ENCODE measurements around the gene WNT2B. TPM values are rescaled to one million over a fixed set of nuclear protein-coding genes. Genes with fewer than 3 reads are reported as not detected.

WNT2B gene
- total RNA-seq, 1 donor from 2014 or later, result 18.5 TPM

DNA sequence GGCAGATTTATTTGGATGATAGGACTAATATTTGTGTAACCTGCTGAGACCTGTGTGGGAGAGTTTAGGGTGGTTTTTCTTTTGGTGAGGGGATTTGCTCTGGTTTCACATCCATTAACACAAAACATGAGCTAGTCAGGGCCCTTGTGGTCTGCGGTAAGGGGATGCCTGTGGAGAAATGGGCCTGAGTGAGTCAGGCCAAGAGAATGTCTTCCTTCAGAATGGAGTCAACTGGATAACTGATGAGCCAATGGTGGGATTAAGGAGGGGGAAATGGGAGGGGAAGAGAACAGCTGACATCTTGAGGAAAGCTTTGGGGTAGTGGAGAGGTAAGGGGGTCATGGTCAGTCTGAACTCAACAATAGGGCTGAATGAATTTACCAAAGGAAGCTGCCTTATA is 13.9 kb downstream of the WNT2B start:
- Mint-ChIP-seq H3K27ac (ENCODE audit: unreplicated experiment) (peak overlapping the region; percentile 99), H3K36me3 (ENCODE audit: low read depth, unreplicated experiment) (no peaks in the 10 kb centered on the region), H3K4me1 (ENCODE audit: low read depth, unreplicated experiment) (peaks cover 80% of the 10 kb centered on the region), H3K9me3 (ENCODE audit: unreplicated experiment) (no peaks in the 10 kb centered on the region), H3K27me3 (ENCODE audit: low read depth, unreplicated experiment) (no peaks in the 10 kb centered on the region), H3K4me3 (ENCODE audit: unreplicated experiment) (peak overlapping the region; percentile 72)
- Histone ChIP-seq H3K27me3 (ENCODE audit: insufficient read depth, low read length) (peaks cover 48% of the 10 kb centered on the region), H3K36me3 (ENCODE audit: insufficient read depth, low read length) (no peaks in the 10 kb centered on the region), H3K27ac (ENCODE audit: low read depth, low read length) (peak overlapping the region; percentile 72), H3K9me3 (ENCODE audit: insufficient read depth, low read depth, low read length) (no peaks in the 10 kb centered on the region), H3K9ac (ENCODE audit: low read length) (peak overlapping the region; percentile 61), H3K4me2 (ENCODE audit: low read length) (peak overlapping the region; percentile 56), H4K20me1 (ENCODE audit: insufficient read depth, low read length) (peaks cover 30% of the 10 kb centered on the region), H3K79me2 (ENCODE audit: insufficient read depth, low read length) (no peaks in the 10 kb centered on the region), H2AFZ (ENCODE audit: low read depth, low read length) (no peak overlapping the region), H3K4me1 (ENCODE audit: insufficient read depth, low read length) (peaks cover 44% of the 10 kb centered on the region), H3K4me3 (ENCODE audit: insufficient read depth, low read depth, low read length) (peak overlapping the region; percentile 11)
- no peak for TF ChIP-seq EZH2 (IDR thresholded peaks at IDR 0.05; ENCODE audit: insufficient read depth, low read length)
- TF ChIP-seq, protein P1, sequence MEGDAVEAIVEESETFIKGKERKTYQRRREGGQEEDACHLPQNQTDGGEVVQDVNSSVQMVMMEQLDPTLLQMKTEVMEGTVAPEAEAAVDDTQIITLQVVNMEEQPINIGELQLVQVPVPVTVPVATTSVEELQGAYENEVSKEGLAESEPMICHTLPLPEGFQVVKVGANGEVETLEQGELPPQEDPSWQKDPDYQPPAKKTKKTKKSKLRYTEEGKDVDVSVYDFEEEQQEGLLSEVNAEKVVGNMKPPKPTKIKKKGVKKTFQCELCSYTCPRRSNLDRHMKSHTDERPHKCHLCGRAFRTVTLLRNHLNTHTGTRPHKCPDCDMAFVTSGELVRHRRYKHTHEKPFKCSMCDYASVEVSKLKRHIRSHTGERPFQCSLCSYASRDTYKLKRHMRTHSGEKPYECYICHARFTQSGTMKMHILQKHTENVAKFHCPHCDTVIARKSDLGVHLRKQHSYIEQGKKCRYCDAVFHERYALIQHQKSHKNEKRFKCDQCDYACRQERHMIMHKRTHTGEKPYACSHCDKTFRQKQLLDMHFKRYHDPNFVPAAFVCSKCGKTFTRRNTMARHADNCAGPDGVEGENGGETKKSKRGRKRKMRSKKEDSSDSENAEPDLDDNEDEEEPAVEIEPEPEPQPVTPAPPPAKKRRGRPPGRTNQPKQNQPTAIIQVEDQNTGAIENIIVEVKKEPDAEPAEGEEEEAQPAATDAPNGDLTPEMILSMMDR (IDR thresholded peaks at IDR 0.05; ENCODE audit: insufficient read depth, low read depth, low read length), result no peak
- DNase-seq (ENCODE audit: low read depth) (peak; percentile 97), FAIRE-seq (peak; percentile 88)

DNA sequence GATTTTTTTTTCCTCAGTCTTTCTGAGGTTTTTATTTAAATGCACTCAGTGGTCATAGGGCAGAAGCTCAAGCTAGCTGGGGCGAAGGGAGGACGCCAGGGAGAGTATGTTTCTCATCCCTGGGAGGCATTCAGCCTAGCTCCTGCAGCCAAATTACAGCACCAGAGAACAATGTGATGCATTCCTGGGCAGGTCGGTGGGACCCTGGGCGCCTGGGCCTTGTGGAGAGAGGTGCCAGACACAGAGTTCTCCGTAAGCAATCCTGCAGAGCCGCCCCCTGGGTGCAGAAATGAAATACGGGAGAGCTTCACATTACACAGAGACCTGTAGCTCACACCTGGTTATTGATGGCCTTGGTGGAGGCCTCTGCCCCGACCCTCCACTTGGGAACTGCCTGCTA is 15.5 kb downstream of the WNT2B start:
- Histone ChIP-seq H3K36me3 (ENCODE audit: insufficient read depth, low read length) (no peaks in the 10 kb centered on the region), H2AFZ (ENCODE audit: low read depth, low read length) (no peak overlapping the region), H3K27ac (ENCODE audit: low read depth, low read length) (peak overlapping the region; percentile 72), H4K20me1 (ENCODE audit: insufficient read depth, low read length) (peaks cover 24% of the 10 kb centered on the region), H3K27me3 (ENCODE audit: insufficient read depth, low read length) (peaks cover 31% of the 10 kb centered on the region), H3K79me2 (ENCODE audit: insufficient read depth, low read length) (no peaks in the 10 kb centered on the region), H3K4me2 (ENCODE audit: low read length) (peak overlapping the region; percentile 48), H3K4me3 (ENCODE audit: insufficient read depth, low read depth, low read length) (no peak overlapping the region), H3K4me1 (ENCODE audit: insufficient read depth, low read length) (peaks cover 57% of the 10 kb centered on the region), H3K9me3 (ENCODE audit: insufficient read depth, low read depth, low read length) (no peaks in the 10 kb centered on the region), H3K9ac (ENCODE audit: low read length) (peak overlapping the region; percentile 67)
- FAIRE-seq (no peak), DNase-seq (ENCODE audit: low read depth) (peak; percentile 92)
- peak overlapping the region; percentile 99 for H3K27ac Mint-ChIP-seq (ENCODE audit: unreplicated experiment)
- peak overlapping the region; percentile 40 for H3K4me3 Mint-ChIP-seq (ENCODE audit: unreplicated experiment)
- TF ChIP-seq EZH2 (IDR thresholded peaks at IDR 0.05; ENCODE audit: insufficient read depth, low read length), result no peak
- TF ChIP-seq, protein P1 (IDR thresholded peaks at IDR 0.05; ENCODE audit: insufficient read depth, low read depth, low read length), result no peak
- H3K36me3 Mint-ChIP-seq (ENCODE audit: low read depth, unreplicated experiment), result no peaks in the 10 kb centered on the region
- H3K4me1 Mint-ChIP-seq (ENCODE audit: low read depth, unreplicated experiment), result peaks cover 94% of the 10 kb centered on the region
- H3K27me3 Mint-ChIP-seq (ENCODE audit: low read depth, unreplicated experiment), result no peaks in the 10 kb centered on the region
- H3K9me3 Mint-ChIP-seq (ENCODE audit: unreplicated experiment), result no peaks in the 10 kb centered on the region

GRCh38 chr1:112524986-112525385 is 16.2 kb downstream of the WNT2B start:
- Histone ChIP-seq H3K9me3 (ENCODE audit: insufficient read depth, low read depth, low read length) (no peaks in the 10 kb centered on the region), H3K27ac (ENCODE audit: low read depth, low read length) (peak overlapping the region; percentile 72), H3K4me2 (ENCODE audit: low read length) (peak overlapping the region; percentile 48), H3K9ac (ENCODE audit: low read length) (peak overlapping the region; percentile 67), H4K20me1 (ENCODE audit: insufficient read depth, low read length) (peaks cover 24% of the 10 kb centered on the region), H3K4me3 (ENCODE audit: insufficient read depth, low read depth, low read length) (no peak overlapping the region), H3K79me2 (ENCODE audit: insufficient read depth, low read length) (no peaks in the 10 kb centered on the region), H3K36me3 (ENCODE audit: insufficient read depth, low read length) (no peaks in the 10 kb centered on the region), H3K27me3 (ENCODE audit: insufficient read depth, low read length) (peaks cover 25% of the 10 kb centered on the region), H3K4me1 (ENCODE audit: insufficient read depth, low read length) (peaks cover 58% of the 10 kb centered on the region), H2AFZ (ENCODE audit: low read depth, low read length) (no peak overlapping the region)
- H3K4me3 Mint-ChIP-seq (ENCODE audit: unreplicated experiment), result no peak overlapping the region
- FAIRE-seq (no peak), DNase-seq (ENCODE audit: low read depth) (peak; percentile 27)
- peaks cover 89% of the 10 kb centered on the region for H3K4me1 Mint-ChIP-seq (ENCODE audit: low read depth, unreplicated experiment)
- no peaks in the 10 kb centered on the region for H3K27me3 Mint-ChIP-seq (ENCODE audit: low read depth, unreplicated experiment)
- H3K9me3 Mint-ChIP-seq (ENCODE audit: unreplicated experiment), result no peaks in the 10 kb centered on the region
- H3K36me3 Mint-ChIP-seq (ENCODE audit: low read depth, unreplicated experiment), result peaks cover 2% of the 10 kb centered on the region
- TF ChIP-seq EZH2 (IDR thresholded peaks at IDR 0.05; ENCODE audit: insufficient read depth, low read length), result no peak
- TF ChIP-seq, protein P1 (IDR thresholded peaks at IDR 0.05; ENCODE audit: insufficient read depth, low read depth, low read length), result no peak
- H3K27ac Mint-ChIP-seq (ENCODE audit: unreplicated experiment), result peak overlapping the region; percentile 99

Data from astrocyte (in vitro differentiated cells and primary cell).